K562 (cell line): ENCODE data around the gene DNAJA1. TPM values are rescaled to one million over a fixed set of nuclear protein-coding genes. Genes with fewer than 3 reads are reported as not detected.

Experiments
- ATAC-seq: fragments of 200-7000 bp; cut with Tn5 transposase; 3 replicates; pipeline ENCODE4 v1.9.1; 2020; ENCODE audit warnings: moderate library complexity
- BruUV-seq: library from RNA; stranded (reverse); fragments of 400-500 nt; replicated peaks from 2 replicates; lab custom pipeline; 2021; lab: Mats Ljungman, UMichigan
- CTCF ChIA-PET: fragments of 300-600 bp; formaldehyde crosslinking; extraction: SDS; loops from one replicate; lab custom pipeline; 2021; ENCODE audit warnings: low intra/inter-chr PET ratio; lab: Yijun Ruan, JAX
- POLR2A ChIA-PET: fragments of 300-600, 350-650 bp; sonication (Branson Sonifier 250); formaldehyde crosslinking; extraction: SDS; loops from one replicate; lab custom pipeline; 2021; ENCODE audit warnings: antibody characterized with exemption, inconsistent platforms; lab: Yijun Ruan, JAX
- DNase-seq, 4 experiments: peaks; one replicate each; pipeline versions ENCODE4 v3.0.0 to v3.0.0-alpha.2; 2011 to 2018; ENCODE audit warnings: low spot score in 3 of 4, mixed read lengths in 3 of 4; ENCODE audit errors: extremely low read depth in 1 of 4
- FAIRE-seq: peaks from 2 replicates; lab custom pipeline; 2011; peaks lifted over from hg19 to GRCh38; lab: Jason Lieb, UNC
- H2AFZ ChIP-seq: 2 replicates; pipeline ENCODE4 v1.6.0; 2011; ENCODE audit warnings: low read depth, low read length, control low read depth, inconsistent platforms
- H3K27ac ChIP-seq: fragments of 200-600 bp; 3 replicates; pipeline ENCODE4 v1.8.0; 2011; ENCODE audit warnings: low read depth, mild to moderate bottlenecking, control low read depth, inconsistent platforms, low read length, moderate library complexity, mixed read lengths; ENCODE audit errors: extremely low read depth
- H3K27me3 ChIP-seq, 2 experiments: fragments of 300-600 bp in 1 of 2; 2 replicates in 1 of 2; 3 replicates in 1 of 2; pipeline versions ENCODE4 v1.6.0 to v1.8.0; 2011; ENCODE audit warnings: inconsistent platforms in 2 of 2, low read length in 2 of 2, mild to moderate bottlenecking in 1 of 2, mixed read lengths in 1 of 2, moderate library complexity in 1 of 2; ENCODE audit not compliant: control insufficient read depth in 2 of 2, insufficient read depth in 2 of 2
- H3K36me3 ChIP-seq: fragments of 300-600 bp; 3 replicates; pipeline ENCODE4 v1.8.0; 2011; ENCODE audit warnings: mild to moderate bottlenecking, low read length, inconsistent platforms; ENCODE audit not compliant: control insufficient read depth, insufficient read depth
- H3K4me1 ChIP-seq, 2 experiments: fragments of 200-600 bp in 1 of 2; replicated peaks in 1 of 2; 2 replicates in 1 of 2; 3 replicates in 1 of 2; pipeline versions ENCODE4 v1.5.1 to v1.8.0; 2011; ENCODE audit warnings: inconsistent platforms in 2 of 2, low read length in 2 of 2, mild to moderate bottlenecking in 1 of 2, mixed read lengths in 1 of 2, moderate library complexity in 1 of 2; ENCODE audit not compliant: control insufficient read depth in 2 of 2, insufficient read depth in 2 of 2
- H3K4me2 ChIP-seq: 2 replicates; pipeline ENCODE4 v1.6.1; 2011; ENCODE audit warnings: low read length, control low read depth, inconsistent platforms, mixed read lengths; ENCODE audit not compliant: insufficient read depth
- H3K4me3 ChIP-seq: fragments of 200-600 bp; sonication (generic), shearing (Covaris generic); 2 replicates; pipeline ENCODE4 v1.5.1; 2016; ENCODE audit warnings: control low read depth, inconsistent platforms
- H3K79me2 ChIP-seq: fragments of 200-600 bp; 3 replicates; pipeline ENCODE4 v1.8.0; 2011; ENCODE audit warnings: low read length, inconsistent platforms; ENCODE audit not compliant: control insufficient read depth, insufficient read depth
- H3K9ac ChIP-seq, 2 experiments: 2 replicates each; pipeline versions ENCODE4 v1.6.0 to v1.6.1; 2011; ENCODE audit warnings: low read depth in 2 of 2, low read length in 2 of 2, control low read depth in 1 of 2, inconsistent platforms in 1 of 2, mild to moderate bottlenecking in 1 of 2, mixed read lengths in 1 of 2; ENCODE audit not compliant: insufficient read depth in 1 of 2
- H3K9me1 ChIP-seq: one replicate; pipeline ENCODE4 v1.6.0; 2011; ENCODE audit warnings: inconsistent platforms, mild to moderate bottlenecking, low read length, moderate library complexity; ENCODE audit not compliant: control insufficient read depth, insufficient read depth
- H3K9me3 ChIP-seq: replicated peaks from 2 replicates; pipeline ENCODE4 v1.5.1; 2011; ENCODE audit warnings: low read depth, low read length, inconsistent platforms; ENCODE audit not compliant: control insufficient read depth, insufficient read depth
- H4K20me1 ChIP-seq: replicated peaks from 2 replicates; pipeline ENCODE4 v1.6.1; 2011; ENCODE audit warnings: low read length, inconsistent platforms, mixed read lengths; ENCODE audit not compliant: control insufficient read depth, insufficient read depth
- FUS ChIP-seq: fragments of 200-400 bp; formaldehyde crosslinking; optimal IDR thresholded peaks from 2 replicates; pipeline ENCODE3; 2017; ENCODE audit warnings: low read depth, low read length
- IRF9 ChIP-seq: fragments of 450-650 bp; IDR thresholded peaks from 2 replicates; pipeline ENCODE4 v1.6.1; 2016; ENCODE audit warnings: missing biosample characterization, missing genetic modification characterization
- NUFIP1 ChIP-seq: fragments of 450-650 bp; IDR thresholded peaks from 2 replicates; pipeline ENCODE4 v1.6.1; 2018; ENCODE audit not compliant: partially characterized antibody
- RCOR1 ChIP-seq, 2 experiments: IDR thresholded peaks; 2 replicates each; pipeline ENCODE4 v1.6.1; 2012; ENCODE audit warnings: low read depth in 2 of 2, low read length in 2 of 2, borderline replicate concordance in 1 of 2, improper control_type of control experiment in 1 of 2
- ZNF316 ChIP-seq: fragments of 450-650 bp; IDR thresholded peaks from 2 replicates; pipeline ENCODE4 v1.6.1; 2016
- ZNF445 ChIP-seq: fragments of 250-450 bp; sonication (Bioruptor Pico); IDR thresholded peaks from 2 replicates; pipeline ENCODE4 v1.4.0; 2020; ENCODE audit warnings: low read depth, mild to moderate bottlenecking, moderate library complexity
- ZNF668 ChIP-seq: fragments of 250-450 bp; sonication (Bioruptor Pico); IDR thresholded peaks from 2 replicates; pipeline ENCODE4 v1.8.0; 2022; ENCODE audit warnings: mild to moderate bottlenecking, inconsistent platforms
- WGBS: fragments of 100-300 bp; shearing (Covaris generic); methylation state at CpG from one replicate; pipeline ENCODE4 v1.1.6; 2016; ENCODE audit warnings: low coverage, mixed read lengths; ENCODE audit not compliant: insufficient coverage; ENCODE audit errors: missing lambda C conversion rate; 5-methylcytosine and 5-hydroxymethylcytosine counted together
- in situ Hi-C: fragments of 300-500 bp; cut with MboI; formaldehyde crosslinking; loops from 4 replicates; pipeline ENCODE4 v1.15.0; 2018; ENCODE audit warnings: inconsistent platforms, mixed read lengths
- intact Hi-C: fragments of 100-400 bp; cut with micrococcal nuclease; formaldehyde crosslinking; loops from 2 replicates; pipeline ENCODE4 v1.14.2; 2022
- polyA plus RNA-seq, 8 experiments: library from polyadenylated mRNA; depleted of rRNA in 4 of 8; stranded (reverse) in 5 of 8; unstranded in 3 of 8; fragments of >200 nt; fragmentation: Nextera tagmentation in 2 of 8; fragmentation: Illumina TruSeq in 1 of 8; extraction: Ambion mirVana in 2 of 8; extraction: Trizol in 1 of 8; gene quantifications; 2 replicates each; pipeline versions ENCODE4 v1.2.1 to v1.2.3, GENCODE V29; 2011 to 2014; ENCODE audit warnings: inconsistent platforms in 1 of 8, missing spikeins in 1 of 8
- total RNA-seq, 7 experiments: library from RNA; depleted of rRNA in 6 of 7; stranded (reverse); fragments of >200 nt in 6 of 7; fragmentation: Illumina TruSeq in 2 of 7; extraction: Trizol in 2 of 7; gene quantifications; 2 replicates each; pipeline versions ENCODE4 v1.2.1 to v1.2.3, GENCODE V29; 2011 to 2021; ENCODE audit warnings: low replicate concordance in 1 of 7

DNAJA1 gene
- total and polyA plus RNA-seq, 9 of the 15 experiments (the other 6 are each of a cell fraction or from before 2014, with no cell fraction given): 109 to 359 (median 175) TPM

GRCh38 chr9:33012328-33013069, 12.6 kb upstream of the DNAJA1 start (continued):
- TF ChIP-seq ZNF668 (CRISPR knock-in tag) (no peak), NUFIP1 (no peak), IRF9 (tag) (no peak), ZNF316 (no peak), RCOR1 (IDR thresholded peaks at IDR 0.05; ENCODE audit: borderline replicate concordance in 1 of 2, low read depth in 2 of 2, low read length in 2 of 2) (no peak)

GRCh38 chr9:33013962-33014664, 11.0 kb upstream of the DNAJA1 start:
- 0 out of 2 replicates have a peak, but pooled peaks cover 4% of the 10 kb centered on the region for H4K20me1 ChIP-seq
- TF ChIP-seq FUS (no peak), ZNF445 (no peak)
- intact Hi-C loops: no loop called here
- WGBS: 66% methylated on average over 2 of the region's 2 CpGs
- H2AFZ ChIP-seq: no peak overlapping the region
- no peaks in the 10 kb centered on the region for H3K27me3 ChIP-seq
- H3K9me1 ChIP-seq: no peaks in the 10 kb centered on the region
- BruUV-seq: no TSS peak
- H3K36me3 ChIP-seq: peaks cover 12% of the 10 kb centered on the region; the same call in 2 of the 3 replicates
- ATAC-seq (peak; percentile 36), FAIRE-seq (no peak), DNase-seq (no peak)
- H3K79me2 ChIP-seq: peaks cover 37% of the 10 kb centered on the region
- H3K27ac ChIP-seq: no peak overlapping the region
- ChIA-PET CTCF (no interaction called here), POLR2A (interaction anchor here (0.5 to 6.2 kb wide), 5 partner anchors 9 to 207 kb away, joined by 3 to 64 read pairs (median 3); partner anchors contain the start of genes APTX and DNAJA1)
- H3K9ac ChIP-seq: no peak overlapping the region
- in situ Hi-C loops: no loop called here
- no peak overlapping the region for H3K4me2 ChIP-seq
- H3K4me3 ChIP-seq: no peak overlapping the region
- H3K4me1 ChIP-seq: no peaks in the 10 kb centered on the region; a peak in 1 of 5 replicates
- H3K9me3 ChIP-seq: no peaks in the 10 kb centered on the region
